GM04503 (cell line): ENCODE results near the gene BST2.

Experiments used
- DNase-seq: peaks from one replicate; pipeline ENCODE4 v3.0.0-alpha.2; 2012; ENCODE audit warnings: low read depth

Gene BST2

GRCh38 chr19:17419621-17420474 lies 14.4 kb upstream of the BST2 start, which contains the start of gene MVB12A:
Gene MVB12A, plus strand, starts transcription at chr19:17420047. Its CDS starts 89 bp downstream, at chr19:17420136.
- peak; percentile 95 for DNase-seq

DNA sequence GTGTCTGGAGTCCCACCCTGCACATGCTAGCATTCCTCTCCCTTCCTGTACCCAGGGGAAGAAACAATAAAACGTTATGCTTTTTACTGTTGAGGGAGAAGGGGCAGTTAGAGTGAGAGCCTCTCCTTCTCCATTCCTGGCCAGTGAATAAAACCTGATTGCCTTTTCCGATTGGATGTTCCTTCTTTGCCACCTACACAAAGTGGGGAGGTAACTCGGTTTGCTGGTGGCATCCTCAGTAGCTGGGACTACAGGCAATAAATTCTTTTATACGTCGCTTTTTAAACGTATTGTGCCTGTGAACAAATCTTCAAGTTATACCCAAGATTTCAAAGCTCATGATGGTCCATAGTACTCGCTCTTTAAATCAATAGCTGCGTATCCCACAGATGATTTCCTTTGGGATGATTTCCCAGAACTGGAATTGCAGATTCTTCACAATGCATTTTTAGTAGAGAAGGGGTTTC lies 13.8 kb upstream of the BST2 start:
- no peak for DNase-seq

DNA sequence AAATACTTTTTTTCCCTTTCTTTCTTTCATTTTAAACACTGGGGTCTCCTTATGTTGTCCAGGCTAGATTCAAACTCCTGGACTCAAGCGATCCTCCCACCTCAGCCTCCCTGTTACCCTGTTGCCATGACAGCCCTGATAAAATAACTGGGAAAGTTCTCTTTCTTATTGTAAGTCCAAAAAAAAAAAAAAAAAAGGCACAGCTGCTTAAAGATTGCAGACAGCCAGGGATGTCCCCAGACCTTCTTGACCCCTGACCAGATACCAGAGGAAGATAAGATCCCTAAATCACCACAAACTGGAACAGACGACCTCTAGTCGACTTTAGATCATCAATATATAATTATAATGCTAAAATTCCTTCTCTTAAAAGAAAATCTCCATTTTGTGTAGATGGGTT lies 13.3 kb upstream of the BST2 start:
- DNase-seq = no peak

DNA sequence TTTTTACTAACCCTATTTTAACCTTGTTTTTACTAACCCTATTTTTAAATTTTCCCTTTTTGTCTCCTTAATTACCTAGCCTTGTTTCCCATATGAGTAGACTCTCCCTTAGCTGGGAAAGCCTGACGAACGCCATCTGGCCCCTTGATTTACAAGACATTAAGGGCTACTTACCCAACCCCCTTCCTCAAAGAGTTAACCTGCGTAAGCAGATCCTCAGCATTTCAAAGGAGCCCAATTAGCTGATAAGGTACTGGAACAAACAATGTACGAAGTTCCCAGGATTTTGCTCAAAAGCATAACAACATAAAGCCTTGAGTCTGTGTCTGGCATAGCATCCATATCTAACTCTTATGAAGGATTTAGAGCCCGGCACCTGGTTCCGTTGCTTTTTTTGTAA lies 9.7 kb upstream of the BST2 start:
- no peak for DNase-seq

DNA sequence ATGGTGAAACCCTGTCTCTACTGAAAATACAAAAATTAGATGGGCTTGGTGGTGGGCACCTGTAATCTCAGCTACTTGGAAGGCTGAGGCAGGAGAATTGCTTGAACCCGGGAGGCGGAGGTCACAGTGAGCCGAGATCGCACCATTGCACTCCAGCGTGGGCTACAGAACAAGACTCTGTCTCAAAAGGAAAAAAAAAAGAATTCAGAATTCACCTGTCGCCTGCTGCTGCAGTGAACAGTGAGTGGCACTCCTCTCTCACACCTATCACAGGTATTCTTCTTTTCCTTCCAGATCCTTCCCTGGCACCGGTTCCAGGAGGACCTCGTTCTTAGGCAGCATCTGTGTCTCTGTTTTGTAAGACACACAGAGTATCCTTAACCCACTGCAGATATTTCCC lies 8.7 kb upstream of the BST2 start:
- DNase-seq = no peak

DNA sequence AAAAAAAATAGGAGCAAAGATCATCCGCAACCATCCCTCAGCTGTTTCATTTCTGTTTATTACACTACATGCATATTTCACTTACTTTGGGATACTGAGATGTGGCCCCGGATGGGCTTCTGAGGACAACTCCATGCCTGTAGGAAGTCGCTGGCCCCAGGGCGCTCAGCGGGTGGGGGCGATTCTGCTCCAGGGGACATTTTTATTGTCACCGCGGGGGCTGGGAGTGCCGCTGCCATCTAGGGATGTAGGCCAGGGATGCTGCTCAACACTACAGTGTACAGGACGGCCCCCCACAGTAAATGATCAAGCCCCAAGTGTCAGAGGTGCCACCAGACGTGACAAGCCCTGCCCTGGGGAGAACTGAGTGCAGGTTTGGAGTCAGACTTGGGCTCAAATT lies 6.4 kb upstream of the BST2 start:
- no peak for DNase-seq

DNA sequence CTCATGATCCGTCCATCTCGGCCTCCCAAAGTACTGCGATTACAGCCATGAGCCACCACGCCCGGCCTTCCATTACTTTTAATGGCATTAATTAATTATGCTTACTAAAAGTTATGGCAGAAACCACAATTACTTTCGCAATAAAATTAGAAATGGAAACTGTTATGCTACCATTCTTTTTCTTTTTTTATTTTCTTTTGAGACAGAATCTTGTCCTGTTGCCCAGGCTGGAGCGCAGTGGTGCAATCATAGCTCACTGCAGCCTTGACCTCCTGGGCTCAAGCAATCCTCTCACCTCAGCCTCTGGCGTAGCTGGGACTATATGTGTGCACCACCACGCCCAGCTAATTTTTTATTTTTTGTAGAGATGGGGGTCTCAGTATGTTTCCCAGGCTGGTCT lies 4.6 kb upstream of the BST2 start:
- DNase-seq = no peak

DNA sequence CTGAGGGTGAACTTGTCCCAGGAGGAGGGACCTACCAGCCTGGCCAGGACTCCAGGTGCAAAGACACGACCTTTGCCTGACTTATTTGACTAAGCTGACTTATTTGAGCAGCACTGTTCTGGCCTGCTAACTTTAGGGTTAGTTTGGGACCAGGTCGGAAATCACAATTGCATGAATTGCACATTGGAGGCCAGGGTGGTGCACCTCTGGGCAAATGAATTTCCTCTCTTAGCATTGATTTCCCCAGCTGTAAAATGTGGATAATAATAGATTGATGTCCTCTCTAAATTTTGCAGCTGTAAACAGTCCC lies 1.4 kb upstream of the BST2 start:
- DNase-seq = no peak

DNA sequence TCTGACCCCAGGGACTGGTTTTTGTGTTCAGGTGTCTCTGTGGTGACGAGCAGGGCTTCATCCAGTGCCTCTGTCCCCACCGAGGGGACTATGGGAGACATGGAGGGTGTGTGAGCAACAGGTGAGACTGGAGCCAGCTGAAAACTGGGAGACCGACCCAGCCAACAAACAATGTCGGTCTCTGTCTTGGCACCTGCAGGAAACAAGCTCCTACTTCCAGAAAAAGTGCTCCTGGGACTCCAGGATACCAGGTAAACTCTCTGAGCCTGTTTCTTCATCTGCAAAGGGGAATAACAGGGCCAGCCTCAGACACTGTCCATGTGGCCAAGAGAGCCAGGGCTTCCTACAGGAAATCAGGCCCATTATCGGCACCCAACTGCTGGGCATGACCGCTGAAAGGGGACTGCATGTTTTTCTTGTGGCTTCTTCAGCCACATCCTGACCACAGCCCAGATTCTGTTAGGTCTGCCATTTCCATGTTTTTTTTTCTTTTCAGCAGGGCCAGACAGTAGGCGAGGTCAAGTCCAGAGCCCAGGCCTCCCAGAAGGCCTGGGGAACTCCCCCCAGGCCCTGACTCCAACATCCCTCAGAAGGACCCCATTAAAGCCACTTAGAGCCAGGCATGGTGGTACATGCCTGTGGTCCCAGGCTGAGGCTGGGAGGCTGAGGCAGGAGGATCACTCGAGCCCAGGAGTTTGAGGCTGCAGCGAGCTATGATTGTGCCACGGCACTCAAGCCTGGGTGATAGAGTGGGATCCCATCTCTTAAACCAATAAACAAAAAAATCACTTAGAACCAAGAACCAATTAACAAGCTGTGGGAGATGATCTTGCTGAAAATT lies 836 bp upstream of the BST2 start:
- no peak for DNase-seq

GRCh38 chr19:17404621-17405249 lies 695 bp downstream of the BST2 start:
- no peak for DNase-seq

- DNase-seq = no peak
Observed at GRCh38 chr19:17404015-17404414, 1.4 kb downstream of the BST2 start.

DNA sequence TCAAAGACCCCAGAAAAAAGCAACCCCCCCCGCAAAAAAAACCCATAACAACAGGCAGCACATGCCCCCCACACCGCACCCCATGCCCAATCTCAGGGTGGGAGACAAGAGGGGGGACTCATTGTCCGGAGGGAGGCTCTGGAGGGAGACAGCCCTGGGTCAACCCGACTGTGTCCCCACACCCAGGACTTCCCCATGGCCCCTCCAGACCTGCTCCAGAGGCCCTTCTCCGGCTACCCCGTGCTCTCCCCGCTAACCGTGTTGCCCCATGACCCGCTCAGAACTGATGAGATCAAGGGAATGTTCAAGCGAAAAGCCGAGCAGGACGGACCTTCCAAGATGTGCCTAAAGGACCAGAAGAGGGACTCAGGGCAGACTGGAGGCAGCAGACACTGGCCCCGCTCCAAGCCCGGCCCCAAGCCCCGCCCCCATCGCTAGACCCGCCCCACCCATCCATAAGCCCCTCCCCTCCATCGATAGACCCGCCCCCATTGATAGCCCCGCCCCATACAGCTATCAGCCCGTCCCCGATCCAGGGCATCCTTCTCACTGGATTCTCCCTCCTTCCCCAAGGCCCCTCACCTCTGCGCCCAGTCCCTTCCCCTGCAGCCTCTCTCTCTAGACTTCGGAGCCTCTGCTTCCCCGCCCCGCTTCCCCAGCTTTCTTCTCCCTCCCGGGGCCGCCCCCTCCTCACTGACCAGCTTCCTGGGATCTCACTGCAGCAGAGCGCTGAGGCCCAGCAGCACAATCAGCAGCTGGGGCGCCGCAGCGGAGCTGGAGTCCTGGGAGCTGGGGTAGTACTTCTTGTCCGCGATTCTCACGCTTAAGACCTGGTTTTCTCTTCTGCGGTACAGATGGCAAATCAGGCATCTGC lies 2.2 kb downstream of the BST2 start:
- DNase-seq = no peak

DNA sequence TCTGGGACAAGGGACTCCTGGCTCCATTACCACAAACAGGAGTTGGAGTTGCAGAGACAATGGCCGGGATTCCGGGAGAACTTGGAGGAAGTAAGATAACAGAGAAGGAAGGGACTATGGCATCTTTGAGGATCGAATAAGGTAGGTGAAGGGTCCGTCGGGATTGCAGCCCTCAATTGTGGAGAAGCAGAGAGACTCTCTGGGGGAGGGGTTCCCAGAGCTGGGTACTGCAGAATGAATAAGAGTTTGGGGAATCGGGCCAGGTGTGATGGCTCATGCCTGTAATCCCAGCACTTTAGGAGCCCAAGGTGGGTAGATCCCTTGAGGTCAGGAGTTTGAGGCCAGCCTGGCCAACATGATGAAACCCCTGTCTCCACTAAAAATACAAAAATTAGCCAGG lies 3.8 kb downstream of the BST2 start:
- no peak for DNase-seq

DNA sequence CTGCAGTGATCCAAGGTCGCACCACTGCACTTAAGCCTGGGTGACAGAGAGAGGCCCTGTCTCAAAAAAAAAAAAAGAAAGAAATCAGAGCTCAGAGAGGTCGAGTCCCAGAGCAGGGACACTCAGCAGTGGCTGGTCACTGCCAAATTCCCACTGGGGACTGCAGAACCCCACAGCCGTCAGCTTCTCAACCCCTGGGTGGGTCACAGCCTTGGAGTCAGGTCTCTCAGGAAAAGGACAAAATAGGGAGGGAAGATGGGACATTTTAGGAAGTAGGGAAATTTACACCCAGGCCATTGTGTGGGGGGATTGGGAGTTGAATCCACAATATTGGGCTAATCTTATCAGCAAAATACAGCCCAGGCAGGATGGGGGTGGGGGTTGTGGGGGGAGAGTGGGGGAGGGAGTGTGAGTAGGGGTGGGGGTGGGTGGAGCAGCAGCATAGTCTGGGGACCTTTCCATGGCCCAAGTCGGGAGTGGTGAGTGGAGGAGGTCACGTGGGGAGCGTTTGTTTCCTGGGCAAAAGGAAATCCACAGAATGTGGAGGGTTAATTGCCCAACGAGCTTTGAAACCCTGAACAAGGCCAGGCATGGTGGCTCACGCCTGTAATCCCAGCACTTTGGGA lies 6.4 kb downstream of the BST2 start:
- no peak for DNase-seq

GRCh38 chr19:17394891-17395415 lies 10.5 kb downstream of the BST2 start:
- no peak for DNase-seq

DNA sequence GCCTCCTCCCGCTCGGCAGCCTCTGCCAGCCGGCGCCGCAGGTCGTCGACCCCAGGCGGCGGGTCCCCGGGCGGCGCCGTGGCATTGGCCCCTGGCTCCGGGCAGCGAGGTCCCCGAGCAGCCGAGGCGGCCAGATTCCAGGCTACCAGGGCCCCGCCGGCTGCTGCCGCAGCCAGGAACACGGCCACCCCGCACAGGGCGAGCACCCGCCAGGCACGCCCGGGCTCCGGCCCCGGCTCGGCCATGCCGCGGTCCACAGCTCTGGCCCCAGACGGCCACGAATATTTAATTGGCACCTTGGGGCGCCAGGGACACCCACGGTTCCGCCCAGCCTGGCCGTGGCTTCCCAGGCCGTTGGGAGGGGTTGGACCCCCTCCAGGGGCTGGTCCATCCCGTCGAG lies 11.5 kb downstream of the BST2 start, which contains the start of gene CCDC194:
Gene CCDC194 (minus strand): TSS at position 283 of the 400 bp plus-strand sequence. CDS start 38 bp downstream, at position 245.
- DNase-seq = no peak

- DNase-seq = no peak
Observed at GRCh38 chr19:17393002-17393401, 12.4 kb downstream of the BST2 start.

GRCh38 chr19:17391371-17392151 lies 13.9 kb downstream of the BST2 start:
- no peak for DNase-seq

DNA sequence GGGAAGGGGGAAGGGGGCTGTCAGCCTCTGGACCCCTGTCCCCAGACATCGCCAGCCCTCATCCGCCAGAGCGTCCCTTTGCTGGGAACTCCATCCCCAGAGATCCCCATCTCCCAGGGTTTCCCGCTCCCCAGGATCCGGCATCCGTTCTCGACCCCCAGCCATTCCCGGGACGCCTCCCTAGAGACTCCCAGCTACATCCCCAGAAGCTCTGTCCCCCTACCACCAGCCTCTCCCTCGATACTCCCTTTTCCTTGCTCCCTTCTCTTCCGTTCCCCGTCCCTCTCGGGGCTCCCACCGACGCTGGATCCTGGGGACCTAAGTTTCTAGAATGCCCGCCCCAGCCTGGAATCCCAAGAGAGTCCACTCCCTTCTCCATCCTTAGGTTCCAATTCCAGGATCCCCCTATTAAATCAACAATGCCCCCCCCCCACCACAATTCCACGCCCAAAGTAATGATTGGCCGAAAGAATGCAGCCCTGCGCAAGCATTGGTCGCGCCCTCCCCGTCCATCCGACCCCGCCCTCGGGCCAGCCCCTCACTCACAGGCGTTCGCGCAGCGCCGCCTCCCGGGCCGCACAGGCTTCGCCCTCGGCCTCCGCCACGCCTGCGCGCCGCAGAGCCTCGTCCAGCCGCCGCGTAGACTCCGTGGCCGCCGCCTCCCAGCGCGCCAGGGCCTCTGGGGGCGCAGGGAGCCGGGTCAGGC lies 14.6 kb downstream of the BST2 start:
- peak; percentile 51 for DNase-seq
